ENCODE measurements around the gene SLCO1A2.
"Not testable (repeated sequence)": the region's sequence is repeated elsewhere in the genome, so short reads cannot be mapped to it uniquely, and the experiment has no call there.

SLCO1A2 gene

GRCh38 chr12:21334771-21335325, at the start of gene SLCO1A2:
SLCO1A2 (minus strand) TSS chr12:21334917; CDS start chr12:21334647, 270 bp downstream.
- no peak for DNase-seq

- no peak for DNase-seq
Observed at GRCh38 chr12:21384261-21384660, 49.5 kb upstream of the SLCO1A2 start.

GRCh38 chr12:21381320-21381719, 46.6 kb upstream of the SLCO1A2 start:
- DNase-seq: not testable (repeated sequence)

GRCh38 chr12:21379218-21379617, 44.5 kb upstream of the SLCO1A2 start:
- DNase-seq: no peak

- no peak for DNase-seq
Observed at GRCh38 chr12:21372602-21373001, 37.9 kb upstream of the SLCO1A2 start, which contains the start of gene IAPP. IAPP (plus strand) TSS chr12:21372902; CDS start chr12:21373352, 450 bp downstream.

GRCh38 chr12:21370845-21371449, 36.2 kb upstream of the SLCO1A2 start:
- DNase-seq: peak; percentile 40

- no peak for DNase-seq
Observed at GRCh38 chr12:21369141-21369980, 34.6 kb upstream of the SLCO1A2 start.

- DNase-seq: not testable (repeated sequence)
Observed at GRCh38 chr12:21360632-21361031, 25.9 kb upstream of the SLCO1A2 start.

GRCh38 chr12:21354641-21355040, 19.9 kb upstream of the SLCO1A2 start:
- no peak for DNase-seq

GRCh38 chr12:21353948-21354347, 19.2 kb upstream of the SLCO1A2 start:
- no peak for DNase-seq

GRCh38 chr12:21353487-21353886, 18.8 kb upstream of the SLCO1A2 start:
- no peak for DNase-seq

GRCh38 chr12:21350975-21351374, 16.3 kb upstream of the SLCO1A2 start:
- DNase-seq: peak; percentile 51

- no peak for DNase-seq
Observed at GRCh38 chr12:21346542-21347205, 12.0 kb upstream of the SLCO1A2 start.

GRCh38 chr12:21343636-21344035, 8.9 kb upstream of the SLCO1A2 start:
- no peak for DNase-seq

- DNase-seq: no peak
Observed at GRCh38 chr12:21341769-21342168, 7.1 kb upstream of the SLCO1A2 start.

GRCh38 chr12:21340403-21340802, 5.7 kb upstream of the SLCO1A2 start:
- DNase-seq: no peak

- DNase-seq: no peak
Observed at GRCh38 chr12:21339921-21340320, 5.2 kb upstream of the SLCO1A2 start.

- no peak for DNase-seq
Observed at GRCh38 chr12:21337959-21338744, 3.4 kb upstream of the SLCO1A2 start.

- no peak for DNase-seq
Observed at GRCh38 chr12:21337453-21337852, 2.7 kb upstream of the SLCO1A2 start.

- no peak for DNase-seq
Observed at GRCh38 chr12:21336656-21337055, 1.9 kb upstream of the SLCO1A2 start.

GRCh38 chr12:21330682-21331253, 3.9 kb downstream of the SLCO1A2 start:
- peak; percentile 56 for DNase-seq

- no peak for DNase-seq
Observed at GRCh38 chr12:21328578-21328977, 6.1 kb downstream of the SLCO1A2 start.
